HG03097 (cell line): ENCODE measurements around the gene MSRB3.
"Not testable (repeated sequence)": the region's sequence is repeated elsewhere in the genome, so short reads cannot be mapped to it uniquely, and the experiment has no call there.

ENCODE experiments used
- ATAC-seq: cut with Tn5 transposase; IDR thresholded peaks from one replicate; pipeline ENCODE4 v1.9.1; 2021; ENCODE audit not compliant: unreplicated experiment, low FRiP score

The MSRB3 gene

GRCh38 chr12:65446901-65447300 is 168.4 kb downstream of the MSRB3 start:
- ATAC-seq: no peak

DNA sequence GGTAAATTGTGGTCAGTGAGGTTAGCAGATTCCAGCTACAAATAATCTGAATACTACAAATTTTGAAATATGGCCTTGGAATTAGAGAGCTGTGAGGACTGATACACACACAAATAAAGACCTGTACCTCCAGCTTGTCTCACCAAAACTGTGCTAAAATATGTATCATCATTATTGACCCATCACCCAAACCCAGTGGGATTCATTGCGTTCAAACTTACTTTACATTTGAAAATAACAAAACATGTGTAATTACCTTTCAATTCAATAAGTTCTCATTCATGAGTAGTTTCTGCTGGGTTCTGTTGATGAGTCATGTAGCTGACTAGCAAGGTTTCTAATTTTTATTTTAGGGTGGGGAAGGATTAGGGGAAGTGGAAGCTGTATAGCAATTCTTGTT is 170.9 kb downstream of the MSRB3 start:
- no peak for ATAC-seq

GRCh38 chr12:65450625-65451024 is 172.1 kb downstream of the MSRB3 start:
- ATAC-seq: no peak

- no peak for ATAC-seq
Observed at GRCh38 chr12:65454115-65454787, 175.8 kb downstream of the MSRB3 start.

DNA sequence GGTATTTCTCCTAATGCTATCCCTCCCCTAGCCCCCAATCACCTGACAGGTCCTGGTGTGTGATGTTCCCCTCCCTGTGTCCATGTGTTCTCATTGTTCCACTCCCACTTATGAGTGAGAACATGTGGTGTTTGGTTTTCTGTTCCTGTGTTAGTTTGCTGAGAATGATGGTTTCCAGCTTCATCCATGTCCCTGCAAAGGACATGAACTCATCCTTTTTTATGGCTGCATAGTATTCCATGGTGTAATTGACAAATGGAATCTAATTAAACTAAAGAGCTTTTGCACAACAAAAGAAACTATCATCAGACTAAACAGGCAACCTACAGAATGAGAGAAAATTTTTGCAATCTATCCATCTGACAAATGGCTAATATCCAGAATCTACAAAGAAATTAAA is 178.9 kb downstream of the MSRB3 start:
- ATAC-seq: not testable (repeated sequence)

- ATAC-seq: no peak
Observed at GRCh38 chr12:65458718-65459117, 180.2 kb downstream of the MSRB3 start.

- ATAC-seq: no peak
Observed at GRCh38 chr12:65459545-65459944, 181.1 kb downstream of the MSRB3 start.

DNA sequence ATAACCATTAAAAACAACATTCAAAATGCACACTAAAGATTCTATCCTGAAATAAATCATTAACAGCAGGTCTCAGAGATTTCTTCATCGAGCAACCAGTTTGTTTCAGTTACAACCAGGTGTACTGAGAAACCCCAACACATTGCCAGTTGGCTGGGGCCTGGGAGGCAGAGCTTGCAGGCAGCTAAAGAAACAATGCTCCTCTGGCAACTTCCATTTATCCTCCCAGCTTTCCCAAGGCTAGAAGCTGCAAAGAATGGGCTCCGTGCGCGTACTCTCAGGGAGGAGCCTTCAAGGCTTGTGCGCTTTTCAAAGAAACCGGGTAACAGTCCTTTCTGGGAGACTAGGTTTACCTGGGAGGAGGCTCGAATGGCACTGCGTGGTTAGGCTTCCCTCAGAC is 181.6 kb downstream of the MSRB3 start:
- ATAC-seq: no peak

- no peak for ATAC-seq
Observed at GRCh38 chr12:65461017-65461416, 182.5 kb downstream of the MSRB3 start.

- no peak for ATAC-seq
Observed at GRCh38 chr12:65462484-65462883, 184.0 kb downstream of the MSRB3 start.

GRCh38 chr12:65463082-65463481 is 184.6 kb downstream of the MSRB3 start:
- ATAC-seq: no peak

DNA sequence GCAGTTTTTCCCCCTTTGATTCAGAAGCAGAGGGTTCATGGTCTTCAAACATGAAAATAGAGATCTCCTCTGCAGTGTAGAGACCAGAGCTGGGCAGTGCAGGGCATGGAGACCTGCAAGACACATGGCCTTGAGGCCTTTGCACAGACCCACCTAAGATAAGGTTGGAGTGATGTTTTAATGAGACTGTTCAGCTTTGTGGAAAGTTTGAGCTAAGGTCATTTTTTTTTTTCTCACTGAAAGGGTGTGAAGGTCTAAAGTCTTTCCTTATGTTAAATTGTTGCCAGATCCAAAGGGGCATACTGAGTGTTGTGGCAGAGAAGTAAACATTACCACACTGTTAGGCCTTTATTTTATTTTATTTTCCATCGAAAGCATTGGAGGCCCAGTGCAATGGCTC is 185.1 kb downstream of the MSRB3 start:
- no peak for ATAC-seq

GRCh38 chr12:65464930-65465329 is 186.4 kb downstream of the MSRB3 start:
- ATAC-seq: no peak

DNA sequence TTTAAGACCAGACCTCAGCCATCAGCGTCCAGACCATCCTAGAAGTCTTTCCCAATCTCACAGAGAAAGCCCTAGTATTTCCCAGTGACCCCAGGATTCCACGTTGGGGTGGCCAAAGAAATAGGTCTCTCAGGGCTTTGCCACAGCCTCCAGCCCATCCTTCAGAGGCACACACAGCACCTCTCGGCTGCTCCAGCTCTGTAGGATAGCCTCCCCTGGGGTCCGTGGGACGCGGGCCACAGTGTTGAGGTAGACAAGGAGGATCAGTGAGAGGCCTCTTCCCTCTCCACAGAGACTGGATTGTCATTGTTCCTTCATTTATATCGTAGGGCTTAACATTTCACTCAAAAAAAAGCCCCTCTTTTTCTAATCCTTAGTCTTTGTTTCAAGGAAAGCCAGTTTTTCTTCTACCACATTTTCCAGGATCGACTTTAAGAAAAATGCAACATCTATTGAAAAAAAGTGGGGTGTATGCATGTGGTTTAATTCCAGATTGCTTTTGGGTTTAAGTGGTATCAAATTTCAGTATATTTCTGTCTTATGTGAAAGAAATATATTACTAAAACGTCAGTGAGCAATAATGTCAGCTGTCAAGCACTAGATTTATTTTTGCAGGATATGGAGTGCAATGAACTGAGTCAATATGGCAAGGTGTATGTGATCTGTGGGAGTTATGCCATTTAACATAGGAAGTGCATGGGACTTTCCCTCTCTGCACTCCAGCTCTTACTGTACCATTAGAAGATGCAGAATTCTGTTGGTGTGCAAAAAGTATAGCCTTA is 187.5 kb downstream of the MSRB3 start:
- ATAC-seq: no peak

GRCh38 chr12:65466911-65467310 is 188.4 kb downstream of the MSRB3 start:
- no peak for ATAC-seq

GRCh38 chr12:65470256-65470655 is 191.8 kb downstream of the MSRB3 start:
- ATAC-seq: no peak

GRCh38 chr12:65472079-65472478 is 193.6 kb downstream of the MSRB3 start:
- ATAC-seq: no peak

GRCh38 chr12:65474831-65475230 is 196.3 kb downstream of the MSRB3 start:
- no peak for ATAC-seq

- no peak for ATAC-seq
Observed at GRCh38 chr12:65477721-65478120, 199.2 kb downstream of the MSRB3 start.

- ATAC-seq: not testable (repeated sequence)
Observed at GRCh38 chr12:65483891-65484516, 205.5 kb downstream of the MSRB3 start.

GRCh38 chr12:65488197-65488596 is 209.7 kb downstream of the MSRB3 start:
- ATAC-seq: no peak

GRCh38 chr12:65490250-65490649 is 211.8 kb downstream of the MSRB3 start:
- no peak for ATAC-seq
